CD8-positive, alpha-beta memory T cell (primary cell): ENCODE data around the gene SLC40A1. TPM values are rescaled to one million over a fixed set of nuclear protein-coding genes. Genes with fewer than 3 reads are reported as not detected.
A peak's percentile ranks its signal among the peaks of the same experiment; 100 is the strongest.

ENCODE experiments used
- CTCF ChIA-PET: fragments of 350-600 bp; sonication (Branson Sonifier 250); formaldehyde crosslinking; loops from one replicate; lab custom pipeline; 2021; ENCODE audit warnings: antibody characterized with exemption; lab: Charles Lee
- POLR2A ChIA-PET: fragments of 350-600 bp; sonication (Branson Sonifier 250); formaldehyde crosslinking; loops from one replicate; lab custom pipeline; 2021; ENCODE audit warnings: antibody characterized with exemption; lab: Charles Lee
- DNase-seq, 5 donors: peaks; one replicate each; pipeline versions ENCODE4 v3.0.0 to v3.0.0-alpha.2; 2020 to 2022; ENCODE audit warnings: mixed read lengths in 1 of 5
- H3K27ac ChIP-seq: one replicate; pipeline ENCODE4 v1.7.0; 2013; ENCODE audit warnings: low read depth, mild to moderate bottlenecking, low read length, moderate library complexity
- H3K27me3 ChIP-seq: 2 replicates; pipeline ENCODE4 v1.7.0; 2013; ENCODE audit warnings: low read length, mild to moderate bottlenecking; ENCODE audit not compliant: insufficient read depth, poor library complexity, severe bottlenecking
- H3K36me3 ChIP-seq: 2 replicates; pipeline ENCODE4 v1.7.0; 2013; ENCODE audit warnings: mild to moderate bottlenecking, low read length, moderate library complexity; ENCODE audit not compliant: insufficient read depth
- H3K4me1 ChIP-seq: 2 replicates; pipeline ENCODE4 v1.7.0; 2013; ENCODE audit warnings: mild to moderate bottlenecking, low read length, moderate library complexity; ENCODE audit not compliant: insufficient read depth
- H3K4me3 ChIP-seq: 2 replicates; pipeline ENCODE4 v1.7.0; 2013; ENCODE audit warnings: mild to moderate bottlenecking, low read length
- H3K9me3 ChIP-seq: 2 replicates; pipeline ENCODE4 v1.7.0; 2013; ENCODE audit warnings: mild to moderate bottlenecking, low read length
- H3K27ac Mint-ChIP-seq, 8 donors: one replicate each; pipeline ENCODE4 v1.8.0; 2020 to 2021; ENCODE audit warnings: mixed read lengths in 8 of 8, mild to moderate bottlenecking in 6 of 8, inconsistent platforms in 3 of 8, moderate library complexity in 3 of 8
- H3K27me3 Mint-ChIP-seq, 2 donors: one replicate each; pipeline ENCODE4 v1.8.0; 2020 to 2021; ENCODE audit warnings: mixed read lengths in 2 of 2, mild to moderate bottlenecking in 1 of 2, moderate library complexity in 1 of 2
- H3K36me3 Mint-ChIP-seq, 3 donors: one replicate each; pipeline ENCODE4 v1.8.0; 2020 to 2021; ENCODE audit warnings: mixed read lengths in 3 of 3, inconsistent platforms in 1 of 3, mild to moderate bottlenecking in 1 of 3
- H3K4me1 Mint-ChIP-seq, 3 donors: one replicate each; pipeline ENCODE4 v1.8.0; 2020 to 2021; ENCODE audit warnings: mixed read lengths in 3 of 3, inconsistent platforms in 1 of 3, mild to moderate bottlenecking in 1 of 3
- H3K4me3 Mint-ChIP-seq, 7 donors: one replicate each; pipeline ENCODE4 v1.8.0; 2020 to 2021; ENCODE audit warnings: mixed read lengths in 7 of 7, mild to moderate bottlenecking in 6 of 7, moderate library complexity in 4 of 7, inconsistent platforms in 2 of 7
- H3K9me3 Mint-ChIP-seq, 5 donors: one replicate each; pipeline ENCODE4 v1.8.0; 2020 to 2022; ENCODE audit warnings: mixed read lengths in 5 of 5, mild to moderate bottlenecking in 3 of 5, moderate library complexity in 2 of 5, inconsistent platforms in 1 of 5
- polyA plus RNA-seq: library from polyadenylated mRNA; unstranded; fragments of 300-500 nt; fragmentation: Illumina TruSeq; gene quantifications from one replicate; pipeline ENCODE4 v1.2.3, GENCODE V29; 2021
- total RNA-seq, 2 experiments: library from RNA; stranded (reverse); gene quantifications; one replicate each; pipeline ENCODE4 v1.2.3, GENCODE V29; 2021

SLC40A1 gene
- total and polyA plus RNA-seq, 3 experiments from 2014 or later: 1.9 to 13.7 (median 2.7) TPM

DNA sequence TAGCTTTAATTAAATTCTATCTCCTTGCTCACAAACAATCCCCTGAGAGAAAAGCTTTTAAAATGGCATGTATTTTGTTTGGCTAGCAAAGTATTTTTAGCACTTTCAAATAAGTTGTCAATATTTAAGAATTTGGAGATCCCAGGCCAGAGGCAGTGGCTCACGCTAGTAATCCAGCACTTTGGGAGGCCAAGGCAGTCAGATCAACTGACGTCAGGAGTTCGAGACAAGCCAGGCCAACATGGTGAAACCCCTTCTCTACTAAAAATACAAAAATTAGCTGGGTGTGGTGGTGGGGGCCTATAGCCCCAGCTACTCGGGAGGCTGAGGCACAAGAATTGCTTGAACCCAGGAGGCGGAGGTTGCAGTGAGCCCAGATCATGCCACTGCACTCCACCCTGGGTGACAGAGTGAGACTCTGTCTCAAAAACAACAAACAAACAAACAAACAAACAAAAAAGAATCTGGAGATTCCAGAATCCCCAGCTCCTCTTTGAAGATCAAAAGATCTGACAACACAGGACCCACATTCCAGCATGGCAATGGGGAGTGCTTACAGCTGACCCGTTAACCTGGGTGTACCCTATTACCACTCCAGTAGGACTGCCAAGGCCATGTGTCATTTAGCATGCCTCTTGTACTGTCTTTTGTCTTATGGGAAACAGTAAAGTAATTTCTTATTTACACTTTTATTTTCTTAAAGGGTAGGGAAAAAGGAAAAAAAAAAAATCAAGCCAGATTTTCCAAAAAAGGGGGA lies 21.9 kb downstream of the SLC40A1 start:
- Histone ChIP-seq H3K27ac (no peak overlapping the region), H3K4me1 (peaks cover 4% of the 10 kb centered on the region), H3K9me3 (no peaks in the 10 kb centered on the region), H3K36me3 (no peaks in the 10 kb centered on the region), H3K4me3 (no peak overlapping the region), H3K27me3 (no peaks in the 10 kb centered on the region)
- POLR2A ChIA-PET: no interaction called here
- peaks cover 9 to 19% (median 10%) of the 10 kb centered on the region in 3 donors for H3K4me1 Mint-ChIP-seq
- H3K4me3 Mint-ChIP-seq: no peak overlapping the region
- peaks cover 2 to 3% of the 10 kb centered on the region in 2 donors for H3K27me3 Mint-ChIP-seq
- CTCF ChIA-PET: no interaction called here
- H3K27ac Mint-ChIP-seq: no peak overlapping the region
- peaks cover 0 to 10% (median 3%) of the 10 kb centered on the region in 3 donors for H3K36me3 Mint-ChIP-seq
- no peak for DNase-seq
- no peaks in the 10 kb centered on the region for H3K9me3 Mint-ChIP-seq

DNA sequence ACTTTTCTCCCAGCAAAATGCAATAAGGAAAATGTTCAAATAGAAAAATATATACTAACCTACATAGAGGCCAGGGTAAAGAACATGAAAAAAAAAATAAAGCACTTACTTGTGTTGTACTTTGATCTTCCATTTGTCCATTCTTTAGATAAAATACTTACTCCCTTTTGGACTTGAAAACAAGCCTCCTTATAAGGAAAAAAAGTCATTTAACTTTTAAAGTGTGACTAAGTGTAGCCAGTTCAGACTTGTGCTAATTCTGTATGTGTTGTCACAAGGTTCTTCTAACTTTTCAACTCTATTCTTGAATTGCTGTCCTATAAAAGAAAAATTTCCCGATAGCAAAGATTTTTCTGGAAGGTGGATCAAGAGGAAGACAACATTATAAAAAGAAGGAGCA lies 23.2 kb downstream of the SLC40A1 start:
- Mint-ChIP-seq H3K27ac (no peak overlapping the region), H3K27me3 (peaks cover 0 to 2% of the 10 kb centered on the region in 2 donors), H3K36me3 (peaks cover 0 to 6% (median 0%) of the 10 kb centered on the region in 3 donors), H3K4me1 (peaks cover 9 to 19% (median 10%) of the 10 kb centered on the region in 3 donors), H3K9me3 (no peaks in the 10 kb centered on the region), H3K4me3 (no peak overlapping the region)
- Histone ChIP-seq H3K4me3 (no peak overlapping the region), H3K4me1 (peaks cover 4% of the 10 kb centered on the region), H3K36me3 (no peaks in the 10 kb centered on the region), H3K27me3 (no peaks in the 10 kb centered on the region), H3K9me3 (no peaks in the 10 kb centered on the region), H3K27ac (no peak overlapping the region)
- POLR2A ChIA-PET: no interaction called here
- CTCF ChIA-PET: no interaction called here
- no peak for DNase-seq

DNA sequence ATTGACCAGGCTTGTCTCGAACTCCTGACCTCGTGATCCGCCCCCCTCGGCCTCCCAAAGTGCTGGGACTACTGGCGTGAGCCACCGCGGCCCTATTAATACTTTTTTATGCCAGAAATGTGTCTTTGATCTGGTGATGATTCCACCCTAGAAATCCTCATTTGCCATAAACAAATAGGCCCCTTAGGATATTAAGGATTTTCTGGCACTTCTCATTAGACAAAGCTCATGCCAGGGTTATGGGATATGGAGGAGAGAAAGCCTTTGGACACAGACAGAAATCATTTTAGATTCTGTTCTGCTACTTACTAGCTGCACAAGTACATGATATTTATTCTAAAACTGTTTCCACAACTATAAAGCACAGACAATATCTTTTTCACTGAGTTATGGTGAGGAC lies 24.1 kb downstream of the SLC40A1 start:
- H3K36me3 Mint-ChIP-seq: peaks cover 0 to 3% (median 0%) of the 10 kb centered on the region in 3 donors
- H3K9me3 Mint-ChIP-seq: no peaks in the 10 kb centered on the region
- no peaks in the 10 kb centered on the region for H3K9me3 ChIP-seq
- peaks cover 9 to 19% (median 10%) of the 10 kb centered on the region in 3 donors for H3K4me1 Mint-ChIP-seq
- no peak overlapping the region for H3K4me3 ChIP-seq
- no peak overlapping the region for H3K27ac Mint-ChIP-seq
- no peaks in the 10 kb centered on the region for H3K36me3 ChIP-seq
- no peak overlapping the region for H3K4me3 Mint-ChIP-seq
- H3K27me3 Mint-ChIP-seq: peaks cover 2 to 3% of the 10 kb centered on the region in 2 donors
- ChIA-PET POLR2A (no interaction called here), CTCF (no interaction called here)
- peaks cover 4% of the 10 kb centered on the region for H3K4me1 ChIP-seq
- no peaks in the 10 kb centered on the region for H3K27me3 ChIP-seq
- no peak overlapping the region for H3K27ac ChIP-seq
- no peak for DNase-seq

- ChIA-PET CTCF (no interaction called here), POLR2A (no interaction called here)
- no peak overlapping the region for H3K27ac Mint-ChIP-seq
- Histone ChIP-seq H3K27me3 (no peaks in the 10 kb centered on the region), H3K9me3 (no peaks in the 10 kb centered on the region), H3K4me3 (no peak overlapping the region), H3K27ac (no peak overlapping the region), H3K36me3 (no peaks in the 10 kb centered on the region), H3K4me1 (peaks cover 3% of the 10 kb centered on the region)
- H3K36me3 Mint-ChIP-seq: no peaks in the 10 kb centered on the region
- no peak for DNase-seq
- H3K4me3 Mint-ChIP-seq: no peak overlapping the region
- H3K4me1 Mint-ChIP-seq: peaks cover 9 to 18% (median 10%) of the 10 kb centered on the region in 3 donors
- peaks cover 2 to 4% of the 10 kb centered on the region in 2 donors for H3K27me3 Mint-ChIP-seq
- no peaks in the 10 kb centered on the region for H3K9me3 Mint-ChIP-seq
Observed at GRCh38 chr2:189555232-189555631, 25.4 kb downstream of the SLC40A1 start.

DNA sequence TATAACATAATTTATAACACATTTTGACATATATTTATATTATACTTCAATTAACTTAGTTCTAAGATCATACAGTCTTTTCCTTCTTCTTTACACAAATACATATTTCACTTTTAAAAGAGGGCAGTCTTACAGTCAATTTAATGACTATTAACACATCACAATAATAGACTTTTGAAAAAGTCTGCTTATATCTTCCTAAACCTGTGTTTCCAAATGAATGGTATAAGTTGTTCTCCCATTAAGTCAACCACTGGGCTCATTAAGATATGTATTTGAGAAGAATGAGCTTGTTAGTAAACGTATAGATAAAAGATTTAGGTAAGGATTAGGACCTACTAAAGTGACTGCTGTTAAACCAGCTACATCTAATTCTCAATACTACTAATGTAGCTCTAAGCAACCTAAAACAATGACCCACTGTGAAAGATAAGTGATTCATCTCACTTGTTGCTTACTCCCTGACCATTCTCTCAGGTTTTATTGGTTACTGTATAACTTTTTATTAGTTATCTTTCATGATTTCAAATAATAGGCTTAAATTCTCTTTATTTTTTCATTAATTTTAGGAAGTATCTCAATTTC lies 27.0 kb downstream of the SLC40A1 start:
- Mint-ChIP-seq H3K27ac (no peak overlapping the region), H3K36me3 (no peaks in the 10 kb centered on the region), H3K4me1 (peaks cover 0 to 9% (median 0%) of the 10 kb centered on the region in 3 donors), H3K9me3 (no peaks in the 10 kb centered on the region), H3K4me3 (no peak overlapping the region), H3K27me3 (peaks cover 0 to 4% of the 10 kb centered on the region in 2 donors)
- DNase-seq: no peak
- Histone ChIP-seq H3K27me3 (no peaks in the 10 kb centered on the region), H3K27ac (no peak overlapping the region), H3K9me3 (no peaks in the 10 kb centered on the region), H3K4me3 (no peak overlapping the region), H3K4me1 (no peaks in the 10 kb centered on the region), H3K36me3 (no peaks in the 10 kb centered on the region)
- ChIA-PET POLR2A (no interaction called here), CTCF (no interaction called here)

- DNase-seq: no peak
- CTCF ChIA-PET: no interaction called here
- Histone ChIP-seq H3K27me3 (no peaks in the 10 kb centered on the region), H3K36me3 (no peaks in the 10 kb centered on the region), H3K4me1 (no peaks in the 10 kb centered on the region), H3K27ac (no peak overlapping the region), H3K9me3 (no peaks in the 10 kb centered on the region), H3K4me3 (no peak overlapping the region)
- H3K9me3 Mint-ChIP-seq: no peaks in the 10 kb centered on the region
- H3K27ac Mint-ChIP-seq: peak overlapping the region in 1 of 8 donors; percentile 6
- H3K4me1 Mint-ChIP-seq: peaks cover 0 to 9% (median 0%) of the 10 kb centered on the region in 3 donors
- H3K4me3 Mint-ChIP-seq: no peak overlapping the region
- H3K27me3 Mint-ChIP-seq: peaks cover 0 to 4% of the 10 kb centered on the region in 2 donors
- H3K36me3 Mint-ChIP-seq: no peaks in the 10 kb centered on the region
- POLR2A ChIA-PET: no interaction called here
Observed at GRCh38 chr2:189552991-189553404, 27.6 kb downstream of the SLC40A1 start.

GRCh38 chr2:189552334-189552990 lies 28.1 kb downstream of the SLC40A1 start:
- ChIA-PET CTCF (no interaction called here), POLR2A (no interaction called here)
- H3K27ac ChIP-seq: no peak overlapping the region
- DNase-seq: no peak
- Mint-ChIP-seq H3K36me3 (no peaks in the 10 kb centered on the region), H3K27me3 (peaks cover 0 to 4% of the 10 kb centered on the region in 2 donors), H3K4me1 (peaks cover 0 to 9% (median 0%) of the 10 kb centered on the region in 3 donors), H3K9me3 (no peaks in the 10 kb centered on the region), H3K27ac (no peak overlapping the region), H3K4me3 (no peak overlapping the region)
- H3K27me3 ChIP-seq: no peaks in the 10 kb centered on the region
- no peaks in the 10 kb centered on the region for H3K9me3 ChIP-seq
- H3K4me3 ChIP-seq: no peak overlapping the region
- no peaks in the 10 kb centered on the region for H3K36me3 ChIP-seq
- no peaks in the 10 kb centered on the region for H3K4me1 ChIP-seq

DNA sequence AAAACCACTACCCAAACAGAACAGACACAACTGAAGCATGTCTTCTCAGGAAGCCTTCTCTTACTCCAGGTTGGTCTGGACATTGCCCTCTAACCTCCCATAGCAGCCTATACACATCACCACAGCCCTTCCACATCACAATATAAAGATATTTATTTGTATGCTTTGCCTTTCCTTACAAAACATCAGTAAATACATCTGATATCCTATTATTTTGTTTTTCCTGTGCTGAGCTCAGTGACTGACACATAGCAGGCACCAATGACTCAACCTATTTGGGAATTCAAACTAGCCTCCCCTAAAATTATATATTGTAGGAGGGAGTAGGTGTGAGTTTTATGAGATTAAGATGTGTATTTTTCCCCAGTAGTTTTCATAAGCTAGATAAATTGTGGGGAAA lies 28.8 kb downstream of the SLC40A1 start:
- Histone ChIP-seq H3K27me3 (no peaks in the 10 kb centered on the region), H3K36me3 (no peaks in the 10 kb centered on the region), H3K9me3 (no peaks in the 10 kb centered on the region), H3K4me3 (no peak overlapping the region), H3K27ac (no peak overlapping the region), H3K4me1 (no peaks in the 10 kb centered on the region)
- Mint-ChIP-seq H3K4me1 (peaks cover 0 to 9% (median 0%) of the 10 kb centered on the region in 3 donors), H3K4me3 (no peak overlapping the region), H3K27ac (no peak overlapping the region), H3K9me3 (no peaks in the 10 kb centered on the region), H3K27me3 (peaks cover 0 to 8% of the 10 kb centered on the region in 2 donors), H3K36me3 (no peaks in the 10 kb centered on the region)
- DNase-seq: no peak
- POLR2A ChIA-PET: no interaction called here
- CTCF ChIA-PET: no interaction called here
